SK-N-MC (cell line): ENCODE results near the gene TIMM17A.

ENCODE experiments used
- DNase-seq: peaks from one replicate; pipeline ENCODE4 v3.0.0-alpha.2; 2011; ENCODE audit warnings: low read depth, low spot score
- H3K27ac ChIP-seq: fragments of 200-600 bp; sonication (generic); 2 replicates; pipeline ENCODE4 v1.5.1; 2016; ENCODE audit warnings: mixed run types
- H3K36me3 ChIP-seq: fragments of 200-600 bp; sonication (generic); 2 replicates; pipeline ENCODE4 v1.6.1; 2017; ENCODE audit warnings: antibody characterized with exemption, low read length, mixed read lengths; ENCODE audit not compliant: insufficient read depth
- H3K4me3 ChIP-seq: fragments of 200-600 bp; sonication (generic); 2 replicates; pipeline ENCODE4 v1.5.1; 2016
- H3K9ac ChIP-seq: fragments of 200-600 bp; sonication (generic); 2 replicates; pipeline ENCODE4 v1.8.0; 2017; ENCODE audit warnings: mixed run types, mixed read lengths; ENCODE audit not compliant: insufficient read length
- H3K9me3 ChIP-seq: fragments of 200-600 bp; sonication (generic); 2 replicates; pipeline ENCODE4 v1.6.1; 2017; ENCODE audit warnings: low read depth, mild to moderate bottlenecking, antibody characterized with exemption, low read length, moderate library complexity, mixed read lengths
- EZH2 ChIP-seq: fragments of 200-600 bp; sonication (generic); IDR thresholded peaks from one replicate; pipeline ENCODE4 v1.6.1; 2017; ENCODE audit warnings: antibody characterized with exemption
- FOXP2 ChIP-seq: optimal IDR thresholded peaks from 2 replicates; pipeline ENCODE3; 2011; ENCODE audit warnings: mild to moderate bottlenecking, moderate library complexity; ENCODE audit not compliant: insufficient read depth; ENCODE audit errors: extremely low read length, control extremely low read depth
- POLR2AphosphoS5 ChIP-seq: IDR thresholded peaks from 2 replicates; pipeline ENCODE4 v1.6.1; 2012; ENCODE audit warnings: mild to moderate bottlenecking, low read depth, low read length, borderline replicate concordance

TIMM17A gene

GRCh38 chr1:201984446-201984845, 29.1 kb downstream of the TIMM17A start:
- TF ChIP-seq EZH2 (no peak), FOXP2 (no peak), POLR2AphosphoS5 (no peak)
- H3K9me3 ChIP-seq, result no peaks in the 10 kb centered on the region
- DNase-seq, result no peak
- peaks cover 7% of the 10 kb centered on the region for H3K36me3 ChIP-seq
- H3K9ac ChIP-seq, result no peak overlapping the region
- H3K4me3 ChIP-seq, result no peak overlapping the region
- no peak overlapping the region for H3K27ac ChIP-seq

GRCh38 chr1:201985355-201985754, 30.1 kb downstream of the TIMM17A start:
- Histone ChIP-seq H3K9me3 (no peaks in the 10 kb centered on the region), H3K9ac (no peak overlapping the region), H3K27ac (no peak overlapping the region), H3K36me3 (peaks cover 12% of the 10 kb centered on the region), H3K4me3 (no peak overlapping the region)
- no peak for TF ChIP-seq FOXP2
- TF ChIP-seq EZH2, result no peak
- TF ChIP-seq POLR2AphosphoS5, result no peak
- no peak for DNase-seq

- Histone ChIP-seq H3K27ac (no peak overlapping the region), H3K9me3 (no peaks in the 10 kb centered on the region), H3K4me3 (no peak overlapping the region), H3K9ac (no peak overlapping the region), H3K36me3 (peaks cover 31% of the 10 kb centered on the region)
- TF ChIP-seq FOXP2, result no peak
- DNase-seq, result no peak
Observed at GRCh38 chr1:201988601-201989000, 33.3 kb downstream of the TIMM17A start.

GRCh38 chr1:201989354-201990128, 34.2 kb downstream of the TIMM17A start:
- no peaks in the 10 kb centered on the region for H3K9me3 ChIP-seq
- H3K36me3 ChIP-seq, result peaks cover 31% of the 10 kb centered on the region
- no peak for DNase-seq
- no peak overlapping the region for H3K9ac ChIP-seq
- no peak overlapping the region for H3K4me3 ChIP-seq
- H3K27ac ChIP-seq, result no peak overlapping the region
- TF ChIP-seq EZH2 (no peak), FOXP2 (no peak), POLR2AphosphoS5 (no peak)

- TF ChIP-seq EZH2, result no peak
- no peak for TF ChIP-seq FOXP2
- TF ChIP-seq POLR2AphosphoS5, result no peak
- H3K9me3 ChIP-seq, result no peaks in the 10 kb centered on the region
- peaks cover 31% of the 10 kb centered on the region for H3K36me3 ChIP-seq
- no peak for DNase-seq
- no peak overlapping the region for H3K9ac ChIP-seq
- no peak overlapping the region for H3K27ac ChIP-seq
- H3K4me3 ChIP-seq, result no peak overlapping the region
Observed at GRCh38 chr1:201990427-201990826, 35.1 kb downstream of the TIMM17A start.

GRCh38 chr1:201999625-202000238, 44.4 kb downstream of the TIMM17A start:
- TF ChIP-seq EZH2 (no peak), POLR2AphosphoS5 (no peak), FOXP2 (no peak)
- Histone ChIP-seq H3K9me3 (no peaks in the 10 kb centered on the region), H3K36me3 (peaks cover 26% of the 10 kb centered on the region; the same call in 1 of the 2 replicates), H3K4me3 (no peak overlapping the region), H3K27ac (no peak overlapping the region), H3K9ac (no peak overlapping the region)
- DNase-seq, result no peak

- TF ChIP-seq FOXP2 (no peak), EZH2 (no peak), POLR2AphosphoS5 (no peak)
- H3K9ac ChIP-seq, result no peak overlapping the region
- no peak for DNase-seq
- H3K27ac ChIP-seq, result no peak overlapping the region
- no peaks in the 10 kb centered on the region for H3K9me3 ChIP-seq
- H3K36me3 ChIP-seq, result peaks cover 37% of the 10 kb centered on the region; the same call in 1 of the 2 replicates
- H3K4me3 ChIP-seq, result no peak overlapping the region
Observed at GRCh38 chr1:202002507-202002906, 47.2 kb downstream of the TIMM17A start.

- Histone ChIP-seq H3K9me3 (no peaks in the 10 kb centered on the region), H3K27ac (no peak overlapping the region), H3K36me3 (peaks cover 37% of the 10 kb centered on the region; the same call in 1 of the 2 replicates), H3K9ac (no peak overlapping the region), H3K4me3 (no peak overlapping the region)
- TF ChIP-seq FOXP2 (no peak), POLR2AphosphoS5 (no peak), EZH2 (no peak)
- DNase-seq, result no peak
Observed at GRCh38 chr1:202004711-202005110, 49.4 kb downstream of the TIMM17A start.
